ENCODE measurements around the gene AKR1E2. TPM values are rescaled to one million over a fixed set of nuclear protein-coding genes. Genes with fewer than 3 reads are reported as not detected.

AKR1E2 gene
- polyA plus RNA-seq, 3 donors: 0.45 to 0.74 (median 0.67) TPM

DNA sequence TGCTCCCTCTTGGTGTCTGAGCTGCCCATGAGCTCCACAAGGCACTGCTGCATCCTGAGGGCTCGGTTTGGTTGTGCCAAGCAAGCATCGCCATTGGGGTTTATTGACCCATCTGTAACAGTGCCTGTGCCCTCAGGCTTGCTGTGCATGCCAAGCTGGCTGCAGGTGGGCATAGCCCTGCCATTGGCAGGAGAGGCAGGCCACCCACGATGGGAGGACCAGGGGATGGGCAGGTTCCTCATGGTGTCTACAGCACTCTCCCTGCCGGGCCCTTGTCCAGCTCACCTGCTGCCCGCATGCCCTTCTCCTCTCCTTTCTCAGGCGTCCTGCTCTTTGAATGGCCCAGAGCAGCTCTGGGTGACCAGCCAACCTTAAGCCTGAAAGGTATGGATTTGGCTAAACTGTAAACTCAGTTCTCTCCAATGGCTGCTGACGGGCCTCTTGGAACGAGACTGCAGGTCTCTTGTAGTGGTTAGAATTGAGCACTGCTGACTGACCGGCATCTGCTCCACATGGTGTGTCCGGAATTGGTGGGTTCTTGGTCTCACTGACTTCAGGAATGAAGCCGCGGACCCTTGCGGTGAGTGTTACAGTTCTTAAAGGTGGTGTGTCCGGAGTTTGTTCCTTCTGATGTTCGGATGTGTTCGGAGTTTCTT is 17.6 kb downstream of the AKR1E2 start:
- Histone ChIP-seq H4K20me1 (ENCODE audit: insufficient read depth, low read length) (no peaks in the 10 kb centered on the region), H3K4me2 (replicated peaks; ENCODE audit: extremely low read depth, low read length, poor library complexity, severe bottlenecking) (no peak overlapping the region), H3K9me3 (replicated peaks in 1 of 2; ENCODE audit: control insufficient read depth in 1 of 2, insufficient read depth in 1 of 2, low read length in 2 of 2) (no peaks in the 10 kb centered on the region), H3K79me2 (ENCODE audit: insufficient read depth, low read length) (no peaks in the 10 kb centered on the region), H3K36me3 (replicated peaks in 1 of 2; ENCODE audit: control insufficient read depth in 1 of 2, insufficient read depth in 2 of 2, low read length in 2 of 2) (no peaks in the 10 kb centered on the region), H3K4me3 (replicated peaks in 1 of 3; ENCODE audit: low read depth in 2 of 3, low read length in 3 of 3) (no peak overlapping the region), H3K9ac (ENCODE audit: insufficient read depth, low read length, poor library complexity, severe bottlenecking) (no peak overlapping the region), H3K27me3 (ENCODE audit: control insufficient read depth in 2 of 2, insufficient read depth in 2 of 2, low read length in 2 of 2) (no peaks in the 10 kb centered on the region), H3K27ac (ENCODE audit: low read depth in 1 of 2, low read length in 2 of 2) (no peak overlapping the region), H3K4me1 (ENCODE audit: control insufficient read depth in 1 of 2, insufficient read depth in 2 of 2, low read length in 2 of 2) (peaks cover 2 to 13% of the 10 kb centered on the region in 2 donors), H2AFZ (ENCODE audit: insufficient read depth, low read depth, low read length, poor library complexity, severe bottlenecking) (no peak overlapping the region)
- intact Hi-C loops (cut with micrococcal nuclease): loop anchor here (10.0 kb wide), 2 partner anchors 441 to 781 kb away; no protein-coding TSS in a partner anchor
- Mint-ChIP-seq H3K4me1 (peaks cover 15% of the 10 kb centered on the region), H3K36me3 (peaks cover 7 to 12% of the 10 kb centered on the region in 2 donors), H3K4me3 (no peak overlapping the region), H3K27ac (peak overlapping the region in 1 of 7 donors; percentile 53), H3K27me3 (ENCODE audit: low read depth in 3 of 3) (peaks cover 0 to 1% (median 0%) of the 10 kb centered on the region in 3 donors), H3K9me3 (peaks cover 0 to 3% (median 0%) of the 10 kb centered on the region in 7 donors)
- no peak for DNase-seq
- 84% methylated on average over 6 of the region's 16 CpGs for WGBS (ENCODE audit: insufficient coverage)
- TF ChIP-seq, protein P1, sequence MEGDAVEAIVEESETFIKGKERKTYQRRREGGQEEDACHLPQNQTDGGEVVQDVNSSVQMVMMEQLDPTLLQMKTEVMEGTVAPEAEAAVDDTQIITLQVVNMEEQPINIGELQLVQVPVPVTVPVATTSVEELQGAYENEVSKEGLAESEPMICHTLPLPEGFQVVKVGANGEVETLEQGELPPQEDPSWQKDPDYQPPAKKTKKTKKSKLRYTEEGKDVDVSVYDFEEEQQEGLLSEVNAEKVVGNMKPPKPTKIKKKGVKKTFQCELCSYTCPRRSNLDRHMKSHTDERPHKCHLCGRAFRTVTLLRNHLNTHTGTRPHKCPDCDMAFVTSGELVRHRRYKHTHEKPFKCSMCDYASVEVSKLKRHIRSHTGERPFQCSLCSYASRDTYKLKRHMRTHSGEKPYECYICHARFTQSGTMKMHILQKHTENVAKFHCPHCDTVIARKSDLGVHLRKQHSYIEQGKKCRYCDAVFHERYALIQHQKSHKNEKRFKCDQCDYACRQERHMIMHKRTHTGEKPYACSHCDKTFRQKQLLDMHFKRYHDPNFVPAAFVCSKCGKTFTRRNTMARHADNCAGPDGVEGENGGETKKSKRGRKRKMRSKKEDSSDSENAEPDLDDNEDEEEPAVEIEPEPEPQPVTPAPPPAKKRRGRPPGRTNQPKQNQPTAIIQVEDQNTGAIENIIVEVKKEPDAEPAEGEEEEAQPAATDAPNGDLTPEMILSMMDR (IDR thresholded peaks at IDR 0.05): no peak

DNA sequence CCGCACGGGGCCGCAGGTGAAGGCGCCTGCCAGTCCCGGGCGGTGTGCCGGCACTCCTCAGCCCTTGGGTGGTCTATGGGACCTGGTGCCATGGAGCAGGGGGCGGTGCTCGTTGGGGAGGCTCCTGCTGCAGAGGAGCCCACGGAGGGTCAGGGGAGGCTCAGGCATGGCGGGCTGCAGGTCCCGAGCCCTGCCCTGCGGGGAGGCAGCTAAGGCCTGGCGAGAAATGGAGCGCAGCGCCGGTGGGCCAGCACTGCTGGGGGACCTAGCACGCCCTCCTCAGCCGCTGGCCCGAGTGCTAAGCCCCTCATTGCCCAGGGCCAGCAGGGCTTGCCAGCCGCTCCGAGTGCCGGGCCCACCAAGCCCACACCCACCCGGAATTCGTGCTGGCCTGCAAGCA is 18.9 kb downstream of the AKR1E2 start:
- Histone ChIP-seq H3K9me3 (replicated peaks in 1 of 2; ENCODE audit: control insufficient read depth in 1 of 2, insufficient read depth in 1 of 2, low read length in 2 of 2) (no peaks in the 10 kb centered on the region), H3K36me3 (replicated peaks in 1 of 2; ENCODE audit: control insufficient read depth in 1 of 2, insufficient read depth in 2 of 2, low read length in 2 of 2) (no peaks in the 10 kb centered on the region), H3K27ac (ENCODE audit: low read depth in 1 of 2, low read length in 2 of 2) (no peak overlapping the region), H3K79me2 (ENCODE audit: insufficient read depth, low read length) (no peaks in the 10 kb centered on the region), H3K27me3 (ENCODE audit: control insufficient read depth in 2 of 2, insufficient read depth in 2 of 2, low read length in 2 of 2) (no peaks in the 10 kb centered on the region), H2AFZ (ENCODE audit: insufficient read depth, low read depth, low read length, poor library complexity, severe bottlenecking) (no peak overlapping the region), H3K4me1 (ENCODE audit: control insufficient read depth in 1 of 2, insufficient read depth in 2 of 2, low read length in 2 of 2) (peaks cover 11 to 25% of the 10 kb centered on the region in 2 donors), H3K4me3 (replicated peaks in 1 of 3; ENCODE audit: low read depth in 2 of 3, low read length in 3 of 3) (no peak overlapping the region), H4K20me1 (ENCODE audit: insufficient read depth, low read length) (no peaks in the 10 kb centered on the region), H3K9ac (ENCODE audit: insufficient read depth, low read length, poor library complexity, severe bottlenecking) (no peak overlapping the region), H3K4me2 (replicated peaks; ENCODE audit: extremely low read depth, low read length, poor library complexity, severe bottlenecking) (no peak overlapping the region)
- DNase-seq: no peak
- H3K36me3 Mint-ChIP-seq: peaks cover 7 to 10% of the 10 kb centered on the region in 2 donors
- H3K4me3 Mint-ChIP-seq: no peak overlapping the region
- H3K27me3 Mint-ChIP-seq (ENCODE audit: low read depth in 3 of 3): peaks cover 0 to 3% (median 0%) of the 10 kb centered on the region in 3 donors
- H3K9me3 Mint-ChIP-seq: peaks cover 0 to 3% (median 0%) of the 10 kb centered on the region in 7 donors
- H3K27ac Mint-ChIP-seq: no peak overlapping the region
- 97% methylated on average over 24 of the region's 25 CpGs for WGBS (ENCODE audit: insufficient coverage)
- intact Hi-C loops (cut with micrococcal nuclease): loop anchor here (5.0 to 10.0 kb wide), 4 partner anchors 440 to 780 kb away; no protein-coding TSS in a partner anchor
- TF ChIP-seq, protein P1 (IDR thresholded peaks at IDR 0.05): no peak
- peaks cover 24% of the 10 kb centered on the region for H3K4me1 Mint-ChIP-seq

Measured in CD14-positive monocyte (primary cell).